Cortex of kidney (tissue), 1 donor: ENCODE data around the gene FGF4.
"Not testable (repeated sequence)": the region's sequence is repeated elsewhere in the genome, so short reads cannot be mapped to it uniquely, and the experiment has no call there.

Experiments
- DNase-seq: peaks from one replicate; lab custom pipeline; 2025; lab: John Stamatoyannopoulos, UW

Gene FGF4

GRCh38 chr11:69773626-69774353, 1.4 kb downstream of the FGF4 start:
- no peak for DNase-seq

- no peak for DNase-seq
Observed at GRCh38 chr11:69771466-69771865, 3.7 kb downstream of the FGF4 start.

- DNase-seq: no peak
Observed at GRCh38 chr11:69770540-69770939, 4.6 kb downstream of the FGF4 start.

GRCh38 chr11:69765498-69765995, 9.6 kb downstream of the FGF4 start:
- no peak for DNase-seq

GRCh38 chr11:69764918-69765317, 10.2 kb downstream of the FGF4 start:
- not testable (repeated sequence) for DNase-seq

- DNase-seq: no peak
Observed at GRCh38 chr11:69760319-69760718, 14.8 kb downstream of the FGF4 start.

- DNase-seq: no peak
Observed at GRCh38 chr11:69752890-69753289, 22.3 kb downstream of the FGF4 start.

GRCh38 chr11:69750875-69751597, 24.1 kb downstream of the FGF4 start:
- no peak for DNase-seq

GRCh38 chr11:69750108-69750850, 24.9 kb downstream of the FGF4 start:
- DNase-seq: no peak

GRCh38 chr11:69748637-69749036, 26.5 kb downstream of the FGF4 start:
- no peak for DNase-seq

GRCh38 chr11:69746752-69747742, 28.1 kb downstream of the FGF4 start:
- no peak for DNase-seq

GRCh38 chr11:69746140-69746539, 29.0 kb downstream of the FGF4 start:
- DNase-seq: no peak

GRCh38 chr11:69745201-69745600, 29.9 kb downstream of the FGF4 start:
- DNase-seq: no peak

- DNase-seq: no peak
Observed at GRCh38 chr11:69744435-69744834, 30.7 kb downstream of the FGF4 start.

- no peak for DNase-seq
Observed at GRCh38 chr11:69734841-69735240, 40.3 kb downstream of the FGF4 start.

- no peak for DNase-seq
Observed at GRCh38 chr11:69734367-69734766, 40.8 kb downstream of the FGF4 start.

- DNase-seq: no peak
Observed at GRCh38 chr11:69732910-69733309, 42.2 kb downstream of the FGF4 start.

- no peak for DNase-seq
Observed at GRCh38 chr11:69731110-69731509, 44.0 kb downstream of the FGF4 start.

- no peak for DNase-seq
Observed at GRCh38 chr11:69730500-69730899, 44.6 kb downstream of the FGF4 start.

GRCh38 chr11:69729252-69729651, 45.9 kb downstream of the FGF4 start:
- DNase-seq: no peak

- DNase-seq: no peak
Observed at GRCh38 chr11:69727266-69727665, 47.9 kb downstream of the FGF4 start.
